HG03196 (cell line): ENCODE data around the gene BSCL2.
"Not testable (repeated sequence)": the region's sequence is repeated elsewhere in the genome, so short reads cannot be mapped to it uniquely, and the experiment has no call there.

ENCODE experiments used
- ATAC-seq: cut with Tn5 transposase; IDR thresholded peaks from one replicate; pipeline ENCODE4 v1.9.1; 2021; ENCODE audit not compliant: unreplicated experiment

Gene BSCL2

DNA sequence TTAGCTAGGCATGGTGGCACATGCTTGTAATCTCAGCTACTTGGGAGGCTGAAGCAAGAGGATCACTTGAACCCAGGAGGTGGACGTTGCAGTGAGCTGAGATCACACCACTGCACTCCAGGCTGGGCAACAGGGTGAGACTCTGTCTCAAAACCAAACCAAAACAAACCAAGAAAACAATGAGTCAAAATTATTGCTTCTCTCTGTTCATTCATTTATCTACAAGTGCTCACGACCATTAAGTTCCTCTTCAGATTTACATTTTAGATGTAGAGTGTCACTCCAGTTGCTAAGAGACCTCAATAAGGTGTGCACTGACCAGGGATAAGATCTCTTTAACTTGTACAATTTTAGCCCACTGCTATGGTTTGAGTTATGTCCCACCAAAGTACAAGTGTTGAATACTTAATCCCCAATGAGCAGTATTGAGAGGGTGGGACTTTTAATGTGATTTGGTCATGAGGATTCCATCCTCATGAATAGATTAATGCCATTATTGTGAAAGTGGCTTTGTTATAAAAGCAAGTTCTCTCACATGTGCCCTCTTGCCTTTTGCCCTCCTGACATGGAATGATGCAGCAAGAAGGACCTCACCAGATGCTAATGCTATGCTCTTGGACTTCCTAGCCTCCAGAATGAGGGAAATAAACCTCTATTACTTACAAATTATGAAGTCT lies 12.2 kb upstream of the BSCL2 start:
- no peak for ATAC-seq

- no peak for ATAC-seq
These were observed 9.6 kb upstream of the BSCL2 start for GRCh38 chr11:62716816-62717215.

GRCh38 chr11:62716206-62716605 lies 9.0 kb upstream of the BSCL2 start:
- no peak for ATAC-seq

GRCh38 chr11:62715150-62716130 lies 8.2 kb upstream of the BSCL2 start:
- ATAC-seq: no peak

- no peak for ATAC-seq
These were observed 6.1 kb upstream of the BSCL2 start for GRCh38 chr11:62713343-62713742.

- ATAC-seq: no peak
These were observed 5.6 kb upstream of the BSCL2 start for GRCh38 chr11:62712861-62713260.

DNA sequence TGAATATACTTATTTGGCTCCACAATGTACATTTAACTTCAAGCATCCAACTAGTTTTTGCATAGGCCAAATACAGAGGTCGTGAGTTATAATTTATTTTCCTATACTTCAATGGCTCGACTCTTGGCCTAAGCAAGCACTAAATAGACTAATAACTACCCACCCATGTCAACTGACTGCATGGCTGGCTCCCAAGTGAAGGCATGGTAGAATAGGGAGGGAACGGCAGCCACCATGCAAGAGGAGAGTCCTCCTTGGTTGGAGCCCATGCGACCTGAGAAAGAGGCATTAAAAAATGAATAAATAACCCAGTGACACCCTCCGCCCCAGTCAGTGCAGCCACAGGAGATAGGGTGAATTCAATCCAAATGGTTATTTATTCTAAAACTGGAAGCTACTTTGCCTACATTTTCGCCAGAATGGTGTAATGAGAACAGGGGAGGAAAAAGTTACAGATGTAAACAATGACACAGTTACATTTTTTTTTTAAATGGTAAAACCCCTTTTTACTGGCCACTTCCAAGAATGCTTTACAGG lies 5.1 kb upstream of the BSCL2 start:
- no peak for ATAC-seq

DNA sequence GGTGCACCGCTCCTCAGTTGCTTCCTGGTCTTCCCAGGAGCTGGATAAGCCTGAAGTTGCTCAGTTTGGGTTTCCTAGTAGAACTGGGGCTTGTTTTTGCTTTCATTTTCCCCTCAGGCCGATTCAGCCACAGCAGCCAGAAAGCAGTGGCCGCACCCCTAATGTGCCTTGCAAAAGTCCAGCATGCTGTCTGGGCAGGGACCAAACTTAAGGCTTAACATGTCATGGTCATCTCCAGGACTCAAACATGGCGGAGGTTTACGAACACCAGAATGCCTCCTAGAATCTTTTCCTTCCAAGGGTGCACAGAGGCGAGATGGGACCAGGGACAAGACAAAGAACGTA lies 2.7 kb upstream of the BSCL2 start:
- ATAC-seq: no peak

- ATAC-seq: peak; percentile 62
These were observed 2.2 kb upstream of the BSCL2 start for GRCh38 chr11:62709247-62710000.

GRCh38 chr11:62708793-62709192 lies 1.6 kb upstream of the BSCL2 start:
- no peak for ATAC-seq

- ATAC-seq: no peak
These were observed 1.2 kb upstream of the BSCL2 start for GRCh38 chr11:62708392-62708791.

DNA sequence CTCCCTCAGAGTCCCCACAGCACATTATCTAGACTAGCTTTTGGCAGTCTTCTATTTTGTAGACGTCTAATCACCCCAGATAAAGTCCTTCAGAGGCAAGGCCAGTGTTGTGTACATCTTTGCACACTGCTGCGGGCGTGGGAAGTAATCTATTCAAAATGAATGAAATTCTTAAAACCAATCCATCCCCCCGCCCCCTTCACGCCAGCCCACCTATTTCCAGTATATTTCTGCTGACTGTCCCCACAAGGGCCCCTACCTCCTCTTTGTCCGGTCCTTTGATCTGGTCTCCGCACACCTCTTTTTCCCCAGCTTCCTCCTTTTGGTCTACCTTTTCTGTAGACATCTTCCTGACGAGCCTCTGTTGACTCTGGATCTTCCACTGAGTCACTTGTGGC lies 375 bp downstream of the BSCL2 start:
- ATAC-seq: no peak

- ATAC-seq: peak; percentile 55
These were observed 1.1 kb downstream of the BSCL2 start for GRCh38 chr11:62705880-62706849.

DNA sequence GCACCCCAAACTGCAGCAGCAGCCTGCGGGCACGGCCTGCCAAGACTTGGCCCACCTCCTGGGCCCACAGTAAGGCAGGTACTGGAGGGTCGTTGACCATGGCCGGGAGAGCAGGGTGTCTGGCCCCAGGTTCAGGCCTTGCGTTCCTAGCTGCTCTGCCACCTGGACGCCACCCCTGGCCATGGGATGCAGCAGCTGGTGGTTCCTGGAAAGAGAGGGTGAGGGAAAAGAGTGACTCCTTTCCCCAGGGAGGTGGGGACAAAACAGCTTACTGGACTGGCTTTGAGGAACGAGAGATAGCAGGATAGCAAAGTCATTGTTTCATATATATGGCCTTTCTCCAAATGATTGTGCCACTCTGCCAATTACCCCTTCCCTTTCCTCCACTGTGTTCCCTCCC lies 1.8 kb downstream of the BSCL2 start:
- no peak for ATAC-seq

GRCh38 chr11:62703921-62704320 lies 3.3 kb downstream of the BSCL2 start:
- not testable (repeated sequence) for ATAC-seq

- no peak for ATAC-seq
These were observed 5.0 kb downstream of the BSCL2 start for GRCh38 chr11:62702246-62702645.

DNA sequence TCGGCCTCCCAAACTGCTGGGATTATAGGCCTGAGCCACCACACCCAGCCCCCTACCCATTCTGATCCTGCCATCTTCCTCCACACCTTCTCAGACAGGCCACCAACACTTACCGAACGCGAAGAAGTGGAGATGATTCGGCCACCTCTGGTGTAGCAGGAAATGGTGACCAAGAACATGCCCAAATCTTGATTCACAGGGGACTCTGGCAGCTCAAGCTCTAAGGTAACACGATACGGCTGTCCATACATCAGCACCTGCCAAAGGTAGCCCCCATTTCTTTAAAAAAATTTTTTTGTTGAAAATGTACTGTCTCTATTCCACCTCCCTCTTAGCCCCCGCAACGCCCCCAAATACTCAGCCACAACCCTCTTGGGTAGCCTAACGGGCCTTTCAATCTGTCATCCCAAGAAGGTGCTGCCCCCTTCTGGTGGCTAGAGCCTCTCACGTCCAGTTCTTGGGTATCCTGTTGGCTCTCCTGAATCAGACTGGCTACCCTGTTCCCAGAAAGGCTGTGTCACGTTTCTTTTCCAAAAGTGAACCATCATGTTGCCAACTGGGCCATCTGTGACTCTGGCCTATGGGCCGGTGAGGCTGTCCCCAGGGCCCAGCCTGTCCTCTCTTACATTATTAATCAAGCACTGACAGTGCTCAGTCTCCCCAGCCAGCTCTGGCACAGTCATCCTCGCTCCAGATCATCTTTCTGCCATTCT lies 12.6 kb downstream of the BSCL2 start:
- ATAC-seq: no peak

GRCh38 chr11:62693624-62694023 lies 13.6 kb downstream of the BSCL2 start:
- not testable (repeated sequence) for ATAC-seq

DNA sequence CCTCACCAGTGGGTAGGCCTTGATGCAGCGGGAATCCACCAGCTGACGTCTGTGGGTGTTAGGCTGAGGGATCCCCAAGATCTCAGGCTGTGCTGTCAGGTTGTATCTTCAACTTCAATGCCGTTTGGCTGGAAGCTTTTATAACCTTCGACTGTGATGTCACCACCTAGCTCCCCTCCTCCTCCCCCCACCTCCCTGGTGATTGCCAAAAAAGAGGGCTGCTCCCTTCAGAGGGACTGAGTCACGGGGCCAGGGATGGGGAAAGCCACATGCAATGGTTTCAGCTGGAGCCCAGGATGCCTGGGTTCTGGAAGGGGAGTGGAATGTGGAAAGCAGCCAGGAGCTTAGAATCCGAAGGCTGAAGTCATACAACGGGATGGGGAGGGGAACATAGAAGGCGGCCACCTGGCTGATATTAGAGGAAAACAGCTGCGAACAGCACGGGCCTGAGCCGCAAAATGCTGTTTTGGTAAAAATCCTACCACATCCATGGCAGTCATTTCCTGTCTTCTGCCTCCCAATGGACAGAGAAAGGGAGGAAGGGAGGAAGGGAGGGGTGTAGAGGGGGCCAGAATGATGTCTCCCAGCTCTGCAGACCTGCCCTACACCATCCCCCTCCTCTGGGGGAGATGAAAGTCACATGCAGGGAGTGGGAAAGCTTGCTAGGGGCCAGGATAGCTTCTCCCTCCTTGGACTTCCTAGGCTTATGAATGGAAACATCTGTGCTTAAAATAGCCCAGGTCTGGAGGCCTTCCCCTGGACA lies 17.6 kb downstream of the BSCL2 start, which contains the start of gene LRRN4CL:
Gene LRRN4CL, minus strand, starts transcription at position 110 of the 763 bp plus-strand sequence. CDS start 1,022 bp downstream, outside the sequence.
- ATAC-seq: no peak
